PFSK-1 (cell line): ENCODE results near the gene OR1F1. TPM values are rescaled to one million over a fixed set of nuclear protein-coding genes. Genes with fewer than 3 reads are reported as not detected.

Source experiments
- FOXP2 ChIP-seq: optimal IDR thresholded peaks from 2 replicates; pipeline ENCODE3; 2011; ENCODE audit warnings: borderline replicate concordance, control low read depth, inconsistent platforms; ENCODE audit not compliant: insufficient read depth; ENCODE audit errors: extremely low read length, extremely low read depth
- POLR2AphosphoS5 ChIP-seq: IDR thresholded peaks from 2 replicates; pipeline ENCODE4 v1.6.1; 2012; ENCODE audit warnings: low read depth, mild to moderate bottlenecking, control low read depth, low read length, moderate library complexity
- SIN3A ChIP-seq: IDR thresholded peaks from 2 replicates; pipeline ENCODE4 v1.6.1; 2012; ENCODE audit warnings: mild to moderate bottlenecking, low read length, moderate library complexity, borderline replicate concordance; ENCODE audit not compliant: insufficient read depth
- TAF1 ChIP-seq: IDR thresholded peaks from 2 replicates; pipeline ENCODE4 v1.6.1; 2012; ENCODE audit warnings: low read length, control low read depth, borderline replicate concordance; ENCODE audit not compliant: insufficient read depth
- polyA plus RNA-seq: library from polyadenylated mRNA; unstranded; fragments of >200 nt; gene quantifications from one replicate; pipeline ENCODE4 v1.2.1, GENCODE V29; 2012; ENCODE audit warnings: low read depth, missing spikeins; ENCODE audit not compliant: insufficient read length
- TF ChIP-seq, protein P1 (sequence below), 2 experiments: IDR thresholded peaks; 2 replicates each; pipeline versions ENCODE4 v1.6.1 to v1.8.0; 2011 to 2012; ENCODE audit warnings: low read depth in 2 of 2, low read length in 2 of 2, control low read depth in 1 of 2, inconsistent platforms in 1 of 2, mild to moderate bottlenecking in 1 of 2, moderate library complexity in 1 of 2; ENCODE audit not compliant: insufficient read depth in 1 of 2

Gene OR1F1
- polyA plus RNA-seq: not detected

GRCh38 chr16:3187798-3188674 lies at the start of gene OR1F1:
OR1F1 (plus strand) TSS chr16:3188204.
- no peak for TF ChIP-seq POLR2AphosphoS5
- TF ChIP-seq FOXP2: no peak
- TF ChIP-seq, protein P1, sequence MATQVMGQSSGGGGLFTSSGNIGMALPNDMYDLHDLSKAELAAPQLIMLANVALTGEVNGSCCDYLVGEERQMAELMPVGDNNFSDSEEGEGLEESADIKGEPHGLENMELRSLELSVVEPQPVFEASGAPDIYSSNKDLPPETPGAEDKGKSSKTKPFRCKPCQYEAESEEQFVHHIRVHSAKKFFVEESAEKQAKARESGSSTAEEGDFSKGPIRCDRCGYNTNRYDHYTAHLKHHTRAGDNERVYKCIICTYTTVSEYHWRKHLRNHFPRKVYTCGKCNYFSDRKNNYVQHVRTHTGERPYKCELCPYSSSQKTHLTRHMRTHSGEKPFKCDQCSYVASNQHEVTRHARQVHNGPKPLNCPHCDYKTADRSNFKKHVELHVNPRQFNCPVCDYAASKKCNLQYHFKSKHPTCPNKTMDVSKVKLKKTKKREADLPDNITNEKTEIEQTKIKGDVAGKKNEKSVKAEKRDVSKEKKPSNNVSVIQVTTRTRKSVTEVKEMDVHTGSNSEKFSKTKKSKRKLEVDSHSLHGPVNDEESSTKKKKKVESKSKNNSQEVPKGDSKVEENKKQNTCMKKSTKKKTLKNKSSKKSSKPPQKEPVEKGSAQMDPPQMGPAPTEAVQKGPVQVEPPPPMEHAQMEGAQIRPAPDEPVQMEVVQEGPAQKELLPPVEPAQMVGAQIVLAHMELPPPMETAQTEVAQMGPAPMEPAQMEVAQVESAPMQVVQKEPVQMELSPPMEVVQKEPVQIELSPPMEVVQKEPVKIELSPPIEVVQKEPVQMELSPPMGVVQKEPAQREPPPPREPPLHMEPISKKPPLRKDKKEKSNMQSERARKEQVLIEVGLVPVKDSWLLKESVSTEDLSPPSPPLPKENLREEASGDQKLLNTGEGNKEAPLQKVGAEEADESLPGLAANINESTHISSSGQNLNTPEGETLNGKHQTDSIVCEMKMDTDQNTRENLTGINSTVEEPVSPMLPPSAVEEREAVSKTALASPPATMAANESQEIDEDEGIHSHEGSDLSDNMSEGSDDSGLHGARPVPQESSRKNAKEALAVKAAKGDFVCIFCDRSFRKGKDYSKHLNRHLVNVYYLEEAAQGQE (IDR thresholded peaks at IDR 0.05; ENCODE audit: insufficient read depth in 1 of 2, low read depth in 2 of 2, low read length in 2 of 2): no peak
- no peak for TF ChIP-seq TAF1
- no peak for TF ChIP-seq SIN3A

DNA sequence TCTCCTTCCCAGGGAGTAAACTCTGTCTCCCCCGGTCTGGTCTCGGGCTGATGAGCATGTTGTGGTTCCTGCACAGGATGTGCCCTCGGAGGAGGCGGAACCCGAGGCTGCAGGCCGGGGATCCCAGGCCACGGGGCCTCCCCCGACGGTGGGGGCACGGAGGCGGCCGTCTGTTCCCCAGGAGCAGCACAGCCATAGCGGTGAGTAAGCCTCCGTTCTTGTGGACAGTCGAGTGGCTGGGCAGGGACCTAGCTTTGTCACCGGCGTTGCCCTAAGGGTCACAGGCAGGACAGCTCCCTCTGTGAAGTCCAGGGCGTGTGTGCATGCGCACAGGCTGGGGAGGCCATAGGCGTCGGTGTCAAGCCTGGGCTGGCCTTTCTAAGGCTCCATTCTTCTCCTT lies 49.7 kb upstream of the OR1F1 start:
- no peak for TF ChIP-seq SIN3A

DNA sequence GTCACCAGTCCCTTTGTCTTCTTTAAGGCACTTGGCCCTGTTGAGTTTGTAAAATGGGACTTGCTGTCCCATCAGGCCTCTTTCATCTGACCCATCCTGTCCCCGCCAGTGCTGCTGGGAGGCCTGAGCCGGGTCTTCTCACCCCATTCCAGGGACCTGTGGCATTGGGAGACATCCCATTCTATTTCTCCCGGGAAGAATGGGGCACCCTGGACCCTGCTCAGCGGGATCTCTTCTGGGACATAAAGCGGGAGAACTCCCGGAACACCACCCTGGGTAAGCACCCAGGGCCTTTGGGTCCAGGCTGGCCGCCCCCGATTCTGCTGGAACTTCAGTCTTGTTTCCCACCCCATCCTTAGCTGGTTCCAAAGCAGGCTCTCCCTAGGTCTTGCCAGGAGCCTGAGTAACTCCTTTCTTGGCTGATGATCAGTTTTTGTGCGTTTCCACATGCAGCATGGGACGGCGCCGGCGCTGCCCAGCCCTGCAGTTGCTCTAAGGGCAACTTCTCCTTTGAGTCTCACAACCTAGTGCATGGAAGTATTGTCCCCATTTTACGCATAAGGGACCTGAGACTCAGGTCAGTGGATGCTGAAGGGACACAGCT lies 49.1 kb upstream of the OR1F1 start:
- TF ChIP-seq, protein P1 (IDR thresholded peaks at IDR 0.05; ENCODE audit: insufficient read depth in 1 of 2, low read depth in 2 of 2, low read length in 2 of 2): no peak
- TF ChIP-seq POLR2AphosphoS5: no peak
- no peak for TF ChIP-seq TAF1
- TF ChIP-seq FOXP2: no peak
- TF ChIP-seq SIN3A: no peak

GRCh38 chr16:3140603-3141427 lies 47.2 kb upstream of the OR1F1 start:
- no peak for TF ChIP-seq POLR2AphosphoS5
- no peak for TF ChIP-seq FOXP2
- no peak for TF ChIP-seq SIN3A
- TF ChIP-seq, protein P1 (IDR thresholded peaks at IDR 0.05; ENCODE audit: insufficient read depth in 1 of 2, low read depth in 2 of 2, low read length in 2 of 2): no peak
- no peak for TF ChIP-seq TAF1

DNA sequence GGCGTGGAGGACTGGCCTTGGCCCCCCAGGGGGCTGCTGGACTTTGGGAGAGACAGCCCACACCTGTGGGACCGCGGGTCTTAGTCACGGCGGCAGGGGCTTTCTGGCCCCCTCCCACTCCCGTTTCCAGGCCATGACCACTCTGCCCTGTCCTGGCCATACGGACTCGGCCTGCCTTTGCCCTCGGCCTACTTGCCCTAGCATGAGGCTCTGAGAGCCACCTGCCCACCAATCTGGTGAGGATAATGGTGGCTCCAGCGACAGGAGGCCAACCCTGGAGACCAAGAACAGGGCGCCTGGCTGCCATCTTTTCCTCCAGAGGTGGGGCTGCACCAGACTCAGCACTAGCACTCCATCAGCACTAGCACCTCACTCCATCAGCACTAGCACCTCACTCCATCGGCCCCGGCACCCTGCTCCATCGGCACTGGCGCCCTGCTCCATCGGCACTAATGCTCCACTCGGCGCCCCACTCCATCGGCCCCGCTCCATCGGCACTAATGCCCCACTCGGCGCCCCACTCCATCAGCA lies 46.2 kb upstream of the OR1F1 start:
- no peak for TF ChIP-seq POLR2AphosphoS5
- no peak for TF ChIP-seq FOXP2
- TF ChIP-seq SIN3A: no peak
- TF ChIP-seq TAF1: no peak
- TF ChIP-seq, protein P1 (IDR thresholded peaks at IDR 0.05; ENCODE audit: insufficient read depth in 1 of 2, low read depth in 2 of 2, low read length in 2 of 2): no peak
